Heart left ventricle (tissue), 13 donors: ENCODE measurements around the gene SCN1B.

Source experiments
- CTCF ChIP-seq, 12 donors: fragments of 200-600 bp; sonication (generic) in 4 of 12; IDR thresholded peaks; one replicate each; pipeline versions ENCODE4 v1.5.0 to v1.8.0; 2018 to 2022; ENCODE audit warnings: antibody characterized with exemption in 12 of 12, mild to moderate bottlenecking in 5 of 12
- POLR2A ChIP-seq, 2 donors: fragments of 450-650 bp; IDR thresholded peaks; one replicate each; pipeline ENCODE4 v1.6.1; 2017; ENCODE audit warnings: antibody characterized with exemption in 2 of 2, mild to moderate bottlenecking in 2 of 2, moderate library complexity in 2 of 2
- donor health status: ischemic (EF 13 %, LVEDD 7.1; RV severe dilation, severe dysfunction).
- donor health status: DM: no; HTN: yes; CAD: no.
- donor health status: DM: no; HTN: no; CAD: no.
- donor health status: ischemic (EF 25% LVEDD 6.9; RV normal size, moderate dysfunction).
- donor health status: ischemic (EF 25% LVEDD 5.7; RV mildly dilated, moderate dysfunction).
- donor health status: ischemic (EF 35%, LVEDD 5.7; RV mildly dilated, moderate dysfunction).
- donor health status: nonischemic (EF 11% LVEDD 7.7; RV severe dilation, severe dysfunction).
- donor health status: DM: yes; HTN: yes; CAD: no.
- donor health status: PGD.
- donor health status: ischemic (EF 29% LVEDD 5.4; RV normal size, mild dysfunction).
- donor health status: nonischemic (EF 23%, LVEDD 6.1; RV moderate dilation, normal function).

- TF ChIP-seq CTCF (IDR thresholded peaks at IDR 0.05) (no peak), POLR2A (IDR thresholded peaks at IDR 0.05) (no peak)
Measured at GRCh38 chr19:34995551-34995950, 34.7 kb upstream of the SCN1B start.
